ENCODE measurements around the gene AUTS2. TPM values are rescaled to one million over a fixed set of nuclear protein-coding genes. Genes with fewer than 3 reads are reported as not detected.

AUTS2 gene
- total and polyA plus RNA-seq, 10 of the 15 experiments (the other 5 are each of a cell fraction or from before 2014, with no cell fraction given): 6.4 to 55.6 (median 21.6) TPM

GRCh38 chr7:70494225-70495032 lies 896.2 kb downstream of the AUTS2 start:
- H3K9me3 ChIP-seq (replicated peaks; ENCODE audit: control insufficient read depth, insufficient read depth, low read length): no peaks in the 10 kb centered on the region; the same call in 2 of the 3 replicates
- H3K4me1 ChIP-seq (ENCODE audit: control insufficient read depth, insufficient read depth, low read length): no peaks in the 10 kb centered on the region
- ATAC-seq (no peak), DNase-seq (ENCODE audit: low read depth, low spot score) (no peak), FAIRE-seq (no peak)
- H3K36me3 ChIP-seq (ENCODE audit: control insufficient read depth in 2 of 2, insufficient read depth in 2 of 2, low read length in 1 of 2): peaks cover 0 to 2% of the 10 kb centered on the region in 2 experiments; a peak in 1 of 4 replicates
- H3K79me2 ChIP-seq (ENCODE audit: control insufficient read depth, insufficient read depth, low read length): no peaks in the 10 kb centered on the region
- no peak overlapping the region for H3K4me2 ChIP-seq (ENCODE audit: control insufficient read depth, insufficient read depth)
- in situ Hi-C loops (cut with MboI) (no loop called here), intact Hi-C loops (cut with micrococcal nuclease; ENCODE audit: unreplicated experiment) (no loop called here)
- ChIA-PET POLR2A (no interaction called here), SMC1A (ENCODE audit: uncharacterized antibody, unreplicated experiment) (interaction anchor here (0.8 kb wide), 1 partner anchor 204 kb away, joined by 3 read pairs; no protein-coding TSS in a partner anchor), RAD21 (ENCODE audit: unreplicated experiment) (no interaction called here), CTCF (interaction anchor here (0.6 to 0.7 kb wide), 2 partner anchors 75 to 204 kb away, joined by 3 to 4 read pairs; no protein-coding TSS in a partner anchor)
- TF ChIP-seq TCF3 (IDR thresholded peaks at IDR 0.05; ENCODE audit: borderline replicate concordance, insufficient read depth, low read depth, low read length) (no peak), EZH2 (IDR thresholded peaks at IDR 0.05; ENCODE audit: borderline replicate concordance, control insufficient read depth, low read depth, low read length) (no peak), TARDBP (IDR thresholded peaks at IDR 0.05; ENCODE audit: borderline replicate concordance) (no peak), JUNB (IDR thresholded peaks at IDR 0.05) (no peak), CBX3 (IDR thresholded peaks at IDR 0.05; ENCODE audit: borderline replicate concordance, low read depth) (no peak), ETV6 (conservative IDR thresholded peaks at IDR 0.05 in 1 of 2, IDR thresholded peaks at IDR 0.05 in 1 of 2; ENCODE audit: borderline replicate concordance in 1 of 2, low read depth in 1 of 2) (no peak), POU2F2 (IDR thresholded peaks at IDR 0.05; ENCODE audit: borderline replicate concordance, low read depth, low read length) (no peak), SREBF2 (IDR thresholded peaks at IDR 0.05; ENCODE audit: low read length) (no peak), ASH2L (IDR thresholded peaks at IDR 0.05; ENCODE audit: borderline replicate concordance, low read depth) (no peak), ZNF24 (IDR thresholded peaks at IDR 0.05) (no peak), SUPT20H (IDR thresholded peaks at IDR 0.05; ENCODE audit: borderline replicate concordance, control insufficient read depth, low read depth, low read length) (no peak), NFXL1 (IDR thresholded peaks at IDR 0.05; ENCODE audit: borderline replicate concordance) (no peak)
- TF ChIP-seq, protein P1, sequence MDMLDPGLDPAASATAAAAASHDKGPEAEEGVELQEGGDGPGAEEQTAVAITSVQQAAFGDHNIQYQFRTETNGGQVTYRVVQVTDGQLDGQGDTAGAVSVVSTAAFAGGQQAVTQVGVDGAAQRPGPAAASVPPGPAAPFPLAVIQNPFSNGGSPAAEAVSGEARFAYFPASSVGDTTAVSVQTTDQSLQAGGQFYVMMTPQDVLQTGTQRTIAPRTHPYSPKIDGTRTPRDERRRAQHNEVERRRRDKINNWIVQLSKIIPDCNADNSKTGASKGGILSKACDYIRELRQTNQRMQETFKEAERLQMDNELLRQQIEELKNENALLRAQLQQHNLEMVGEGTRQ (IDR thresholded peaks at IDR 0.05; ENCODE audit: borderline replicate concordance, low read depth, low read length): no peak
- TF ChIP-seq, protein P2, sequence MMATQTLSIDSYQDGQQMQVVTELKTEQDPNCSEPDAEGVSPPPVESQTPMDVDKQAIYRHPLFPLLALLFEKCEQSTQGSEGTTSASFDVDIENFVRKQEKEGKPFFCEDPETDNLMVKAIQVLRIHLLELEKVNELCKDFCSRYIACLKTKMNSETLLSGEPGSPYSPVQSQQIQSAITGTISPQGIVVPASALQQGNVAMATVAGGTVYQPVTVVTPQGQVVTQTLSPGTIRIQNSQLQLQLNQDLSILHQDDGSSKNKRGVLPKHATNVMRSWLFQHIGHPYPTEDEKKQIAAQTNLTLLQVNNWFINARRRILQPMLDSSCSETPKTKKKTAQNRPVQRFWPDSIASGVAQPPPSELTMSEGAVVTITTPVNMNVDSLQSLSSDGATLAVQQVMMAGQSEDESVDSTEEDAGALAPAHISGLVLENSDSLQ (IDR thresholded peaks at IDR 0.05): no peak
- BruUV-seq (replicated peaks): no TSS peak
- no peak overlapping the region for H3K27ac ChIP-seq (ENCODE audit: control insufficient read depth, insufficient read depth)
- no peaks in the 10 kb centered on the region for H3K27me3 ChIP-seq (replicated peaks in 1 of 2; ENCODE audit: control insufficient read depth in 2 of 2, insufficient read depth in 2 of 2, low read length in 1 of 2)
- H3K4me3 ChIP-seq: no peak overlapping the region
- whole genome bisulfite sequencing (ENCODE audit: insufficient coverage, insufficient replicate concordance, low lambda C conversion rate, missing lambda C conversion rate): 77% methylated on average over 4 of the region's 6 CpGs
- H3K9ac ChIP-seq (ENCODE audit: control insufficient read depth, insufficient read depth, low read length): no peak overlapping the region
- H2AFZ ChIP-seq (ENCODE audit: control insufficient read depth, low read depth, low read length): no peak overlapping the region
- no peaks in the 10 kb centered on the region for H4K20me1 ChIP-seq (ENCODE audit: control insufficient read depth, insufficient read depth)

Measured in GM12878 (cell line).